Measurements from ENCODE around the gene OCLN. TPM values are rescaled to one million over a fixed set of nuclear protein-coding genes. Genes with fewer than 3 reads are reported as not detected.
"Not testable (repeated sequence)": the region's sequence is repeated elsewhere in the genome, so short reads cannot be mapped to it uniquely, and the experiment has no call there.

Gene OCLN
- total and polyA plus RNA-seq, 4 experiments from 2014 or later = 0.13 to 6.0 (median 4.9) TPM; not detected in 1

- Histone ChIP-seq H3K27ac (ENCODE audit: low read depth, low read length) (no peak overlapping the region), H3K4me3 (ENCODE audit: low read length in 2 of 2) (no peak overlapping the region), H3K27me3 (ENCODE audit: insufficient read depth, low read length) (no peaks in the 10 kb centered on the region), H3K36me3 (ENCODE audit: insufficient read depth, low read length) (no peaks in the 10 kb centered on the region), H3K4me1 (ENCODE audit: insufficient read depth, low read length) (no peaks in the 10 kb centered on the region), H3K9me3 (ENCODE audit: control insufficient read depth in 1 of 2, low read length in 2 of 2) (no peaks in the 10 kb centered on the region)
- ChIA-PET POLR2A (ENCODE audit: partially characterized antibody) (no interaction called here), CTCF (ENCODE audit: partially characterized antibody) (no interaction called here)
- Mint-ChIP-seq H3K27ac (no peak overlapping the region), H3K9me3 (no peaks in the 10 kb centered on the region), H3K36me3 (no peaks in the 10 kb centered on the region), H3K27me3 (peaks cover 6 to 8% of the 10 kb centered on the region in 2 donors), H3K4me3 (no peak overlapping the region), H3K4me1 (no peaks in the 10 kb centered on the region)
- intact Hi-C loops (cut with micrococcal nuclease) = no loop called here
- no peak for DNase-seq
Observed at GRCh38 chr5:69502767-69503488, 10.3 kb downstream of the OCLN start.

GRCh38 chr5:69504036-69504435, 11.4 kb downstream of the OCLN start:
- Histone ChIP-seq H3K9me3 (ENCODE audit: control insufficient read depth in 1 of 2, low read length in 2 of 2) (no peaks in the 10 kb centered on the region), H3K27ac (ENCODE audit: low read depth, low read length) (no peak overlapping the region), H3K36me3 (ENCODE audit: insufficient read depth, low read length) (no peaks in the 10 kb centered on the region), H3K27me3 (ENCODE audit: insufficient read depth, low read length) (no peaks in the 10 kb centered on the region), H3K4me3 (ENCODE audit: low read length in 2 of 2) (no peak overlapping the region), H3K4me1 (ENCODE audit: insufficient read depth, low read length) (no peaks in the 10 kb centered on the region)
- no peak for DNase-seq
- Mint-ChIP-seq H3K4me3 (no peak overlapping the region), H3K27ac (no peak overlapping the region), H3K9me3 (no peaks in the 10 kb centered on the region), H3K36me3 (no peaks in the 10 kb centered on the region), H3K27me3 (peaks cover 6 to 8% of the 10 kb centered on the region in 2 donors), H3K4me1 (no peaks in the 10 kb centered on the region)
- POLR2A ChIA-PET (ENCODE audit: partially characterized antibody) = no interaction called here
- CTCF ChIA-PET (ENCODE audit: partially characterized antibody) = no interaction called here
- intact Hi-C loops (cut with micrococcal nuclease) = no loop called here

GRCh38 chr5:69505306-69505705, 12.7 kb downstream of the OCLN start:
- no peak overlapping the region for H3K4me3 Mint-ChIP-seq
- Histone ChIP-seq H3K4me1 (ENCODE audit: insufficient read depth, low read length) (no peaks in the 10 kb centered on the region), H3K9me3 (ENCODE audit: control insufficient read depth in 1 of 2, low read length in 2 of 2) (no peaks in the 10 kb centered on the region), H3K36me3 (ENCODE audit: insufficient read depth, low read length) (no peaks in the 10 kb centered on the region), H3K27ac (ENCODE audit: low read depth, low read length) (no peak overlapping the region), H3K4me3 (ENCODE audit: low read length in 2 of 2) (no peak overlapping the region), H3K27me3 (ENCODE audit: insufficient read depth, low read length) (no peaks in the 10 kb centered on the region)
- no peaks in the 10 kb centered on the region for H3K4me1 Mint-ChIP-seq
- intact Hi-C loops (cut with micrococcal nuclease) = no loop called here
- H3K9me3 Mint-ChIP-seq = no peaks in the 10 kb centered on the region
- ChIA-PET CTCF (ENCODE audit: partially characterized antibody) (no interaction called here), POLR2A (ENCODE audit: partially characterized antibody) (no interaction called here)
- H3K27ac Mint-ChIP-seq = no peak overlapping the region
- DNase-seq = no peak
- H3K27me3 Mint-ChIP-seq = peaks cover 6 to 8% of the 10 kb centered on the region in 2 donors
- H3K36me3 Mint-ChIP-seq = no peaks in the 10 kb centered on the region

GRCh38 chr5:69509212-69509611, 16.6 kb downstream of the OCLN start:
- no peak for DNase-seq
- Mint-ChIP-seq H3K27me3 (peaks cover 0 to 1% of the 10 kb centered on the region in 2 donors), H3K4me3 (no peak overlapping the region), H3K9me3 (no peaks in the 10 kb centered on the region), H3K4me1 (no peaks in the 10 kb centered on the region), H3K27ac (no peak overlapping the region), H3K36me3 (no peaks in the 10 kb centered on the region)
- Histone ChIP-seq H3K36me3 (ENCODE audit: insufficient read depth, low read length) (no peaks in the 10 kb centered on the region), H3K9me3 (ENCODE audit: control insufficient read depth in 1 of 2, low read length in 2 of 2) (no peaks in the 10 kb centered on the region), H3K27ac (ENCODE audit: low read depth, low read length) (no peak overlapping the region), H3K4me1 (ENCODE audit: insufficient read depth, low read length) (no peaks in the 10 kb centered on the region), H3K4me3 (ENCODE audit: low read length in 2 of 2) (no peak overlapping the region), H3K27me3 (ENCODE audit: insufficient read depth, low read length) (no peaks in the 10 kb centered on the region)
- ChIA-PET POLR2A (ENCODE audit: partially characterized antibody) (no interaction called here), CTCF (ENCODE audit: partially characterized antibody) (no interaction called here)
- intact Hi-C loops (cut with micrococcal nuclease) = no loop called here

GRCh38 chr5:69510694-69511093, 18.1 kb downstream of the OCLN start:
- ChIA-PET CTCF (ENCODE audit: partially characterized antibody) (no interaction called here), POLR2A (ENCODE audit: partially characterized antibody) (no interaction called here)
- Mint-ChIP-seq H3K27me3 (peaks cover 0 to 1% of the 10 kb centered on the region in 2 donors), H3K9me3 (no peaks in the 10 kb centered on the region), H3K36me3 (no peaks in the 10 kb centered on the region), H3K27ac (no peak overlapping the region), H3K4me1 (no peaks in the 10 kb centered on the region), H3K4me3 (no peak overlapping the region)
- Histone ChIP-seq H3K4me3 (ENCODE audit: low read length in 2 of 2) (no peak overlapping the region), H3K4me1 (ENCODE audit: insufficient read depth, low read length) (no peaks in the 10 kb centered on the region), H3K36me3 (ENCODE audit: insufficient read depth, low read length) (no peaks in the 10 kb centered on the region), H3K9me3 (ENCODE audit: control insufficient read depth in 1 of 2, low read length in 2 of 2) (no peaks in the 10 kb centered on the region), H3K27me3 (ENCODE audit: insufficient read depth, low read length) (no peaks in the 10 kb centered on the region), H3K27ac (ENCODE audit: low read depth, low read length) (no peak overlapping the region)
- intact Hi-C loops (cut with micrococcal nuclease) = no loop called here
- no peak for DNase-seq

- no peaks in the 10 kb centered on the region for H3K4me1 Mint-ChIP-seq
- peaks cover 0 to 1% (median 0%) of the 10 kb centered on the region in 8 donors for H3K9me3 Mint-ChIP-seq
- no peak overlapping the region for H3K4me3 ChIP-seq (ENCODE audit: low read length in 2 of 2)
- H3K4me3 Mint-ChIP-seq = no peak overlapping the region
- H3K4me1 ChIP-seq (ENCODE audit: insufficient read depth, low read length) = no peaks in the 10 kb centered on the region
- CTCF ChIA-PET (ENCODE audit: partially characterized antibody) = interaction anchor here (1.0 kb wide), 1 partner anchor 13 kb away, joined by 3 read pairs; no protein-coding TSS in a partner anchor
- POLR2A ChIA-PET (ENCODE audit: partially characterized antibody) = no interaction called here
- intact Hi-C loops (cut with micrococcal nuclease) = no loop called here
- no peaks in the 10 kb centered on the region for H3K9me3 ChIP-seq (ENCODE audit: control insufficient read depth in 1 of 2, low read length in 2 of 2)
- H3K27ac Mint-ChIP-seq = no peak overlapping the region
- no peaks in the 10 kb centered on the region for H3K36me3 Mint-ChIP-seq
- DNase-seq = no peak
- no peaks in the 10 kb centered on the region for H3K36me3 ChIP-seq (ENCODE audit: insufficient read depth, low read length)
- H3K27me3 ChIP-seq (ENCODE audit: insufficient read depth, low read length) = no peaks in the 10 kb centered on the region
- H3K27me3 Mint-ChIP-seq = peaks cover 0 to 1% of the 10 kb centered on the region in 2 donors
- H3K27ac ChIP-seq (ENCODE audit: low read depth, low read length) = no peak overlapping the region
Observed at GRCh38 chr5:69512740-69513260, 20.2 kb downstream of the OCLN start.

GRCh38 chr5:69515570-69515969, 23.0 kb downstream of the OCLN start:
- H3K4me3 Mint-ChIP-seq; H3K27ac ChIP-seq (ENCODE audit: low read depth, low read length); H3K4me1 Mint-ChIP-seq; H3K9me3 Mint-ChIP-seq; H3K27ac Mint-ChIP-seq; H3K9me3 ChIP-seq (ENCODE audit: control insufficient read depth in 1 of 2, low read length in 2 of 2); H3K27me3 ChIP-seq (ENCODE audit: insufficient read depth, low read length); H3K4me1 ChIP-seq (ENCODE audit: insufficient read depth, low read length); H3K4me3 ChIP-seq (ENCODE audit: low read length in 2 of 2); H3K27me3 Mint-ChIP-seq; CTCF ChIA-PET (ENCODE audit: partially characterized antibody); H3K36me3 ChIP-seq (ENCODE audit: insufficient read depth, low read length); DNase-seq; POLR2A ChIA-PET (ENCODE audit: partially characterized antibody); intact Hi-C loops (cut with micrococcal nuclease); H3K36me3 Mint-ChIP-seq: not testable (repeated sequence)
